GM23338 (cell line): Measurements from ENCODE around the gene B3GALT5. TPM values are rescaled to one million over a fixed set of nuclear protein-coding genes. Genes with fewer than 3 reads are reported as not detected.

ENCODE experiments used
- ATAC-seq: fragments of 200-7000 bp; cut with Tn5 transposase; 3 replicates; pipeline ENCODE4 v1.9.1; 2020
- DNase-seq: peaks from one replicate; pipeline ENCODE4 v3.0.0-alpha.2; 2015; ENCODE audit warnings: low spot score
- H2AFZ ChIP-seq: fragments of 200-600 bp; sonication (generic); 2 replicates; pipeline ENCODE4 v1.8.0; 2016; ENCODE audit warnings: antibody characterized with exemption, mild to moderate bottlenecking, moderate library complexity
- H3F3A ChIP-seq: fragments of 200-600 bp; sonication (generic); replicated peaks from 2 replicates; pipeline ENCODE4 v1.8.0; 2017; ENCODE audit warnings: antibody characterized with exemption, mixed run types, low read depth
- H3K27ac ChIP-seq: fragments of 200-600 bp; sonication (generic); 2 replicates; pipeline ENCODE4 v1.6.1; 2016; ENCODE audit warnings: low read depth
- H3K27me3 ChIP-seq: fragments of 200-600 bp; sonication (generic); 2 replicates; pipeline ENCODE4 v1.8.0; 2016; ENCODE audit warnings: mild to moderate bottlenecking, mixed run types, moderate library complexity; ENCODE audit not compliant: insufficient read depth
- H3K36me3 ChIP-seq: fragments of 200-600 bp; sonication (generic); 2 replicates; pipeline ENCODE4 v1.8.0; 2016; ENCODE audit warnings: mild to moderate bottlenecking; ENCODE audit not compliant: insufficient read depth
- H3K4me1 ChIP-seq: fragments of 200-600 bp; sonication (generic); 2 replicates; pipeline ENCODE4 v1.8.0; 2016; ENCODE audit warnings: mild to moderate bottlenecking, moderate library complexity; ENCODE audit not compliant: insufficient read depth
- H3K4me2 ChIP-seq: fragments of 200-600 bp; sonication (generic); 2 replicates; pipeline ENCODE4 v1.7.1; 2017; ENCODE audit warnings: mixed run types
- H3K4me3 ChIP-seq: fragments of 200-600 bp; sonication (generic); 2 replicates; pipeline ENCODE4 v1.6.1; 2016; ENCODE audit warnings: mixed run types
- H3K79me2 ChIP-seq: fragments of 200-600 bp; sonication (generic); replicated peaks from 2 replicates; pipeline ENCODE4 v1.8.0; 2017; ENCODE audit warnings: mild to moderate bottlenecking; ENCODE audit not compliant: insufficient read depth
- H3K9me2 ChIP-seq: fragments of 200-600 bp; sonication (generic); 2 replicates; pipeline ENCODE4 v1.8.0; 2017; ENCODE audit not compliant: insufficient read depth
- H4K20me1 ChIP-seq: fragments of 200-600 bp; sonication (generic); replicated peaks from 2 replicates; pipeline ENCODE4 v1.8.0; 2017; ENCODE audit warnings: mild to moderate bottlenecking; ENCODE audit not compliant: insufficient read depth
- H3K27ac Mint-ChIP-seq: 2 replicates; pipeline ENCODE4 v1.8.0; 2020; ENCODE audit warnings: inconsistent platforms, mild to moderate bottlenecking, moderate library complexity, mixed read lengths
- H3K27me3 Mint-ChIP-seq: 3 replicates; pipeline ENCODE4 v1.8.0; 2022; ENCODE audit warnings: low read depth, mild to moderate bottlenecking, moderate library complexity, mixed read lengths, inconsistent platforms; ENCODE audit not compliant: insufficient read depth, poor library complexity
- H3K36me3 Mint-ChIP-seq: 3 replicates; pipeline ENCODE4 v1.8.0; 2021; ENCODE audit warnings: low read depth, mild to moderate bottlenecking, inconsistent platforms, moderate library complexity, mixed read lengths
- H3K4me1 Mint-ChIP-seq: 3 replicates; pipeline ENCODE4 v1.8.0; 2020; ENCODE audit warnings: mild to moderate bottlenecking, inconsistent platforms, mixed read lengths
- H3K4me3 Mint-ChIP-seq: 3 replicates; pipeline ENCODE4 v1.8.0; 2021; ENCODE audit warnings: moderate library complexity, mild to moderate bottlenecking, inconsistent platforms, mixed read lengths
- H3K9me3 Mint-ChIP-seq: 3 replicates; pipeline ENCODE4 v1.8.0; 2020; ENCODE audit warnings: moderate library complexity, mild to moderate bottlenecking, inconsistent platforms, mixed read lengths
- CREB1 ChIP-seq: fragments of 250-450 bp; sonication (Bioruptor Pico); IDR thresholded peaks from 2 replicates; pipeline ENCODE4 v1.5.0; 2020; ENCODE audit warnings: low read depth, mild to moderate bottlenecking, moderate library complexity
- EZH2 ChIP-seq: fragments of 200-600 bp; sonication (generic); IDR thresholded peaks from one replicate; pipeline ENCODE4 v1.8.0; 2017; ENCODE audit warnings: antibody characterized with exemption, mild to moderate bottlenecking, low read depth; ENCODE audit not compliant: unreplicated experiment
- JUNB ChIP-seq: IDR thresholded peaks from one replicate; pipeline ENCODE4 v1.6.1; 2016; ENCODE audit warnings: antibody characterized with exemption; ENCODE audit not compliant: unreplicated experiment
- NANOG ChIP-seq: IDR thresholded peaks from 2 replicates; pipeline ENCODE4 v1.6.1; 2016; ENCODE audit warnings: antibody characterized with exemption, borderline replicate concordance
- STAT1 ChIP-seq: IDR thresholded peaks from one replicate; pipeline ENCODE4 v1.6.1; 2016; ENCODE audit warnings: antibody characterized with exemption; ENCODE audit not compliant: unreplicated experiment
- ZNF331 ChIP-seq: fragments of 250-450 bp; sonication (Bioruptor Pico); IDR thresholded peaks from 2 replicates; pipeline ENCODE4 v1.5.0; 2020; ENCODE audit warnings: low read depth, mild to moderate bottlenecking, moderate library complexity
- polyA plus RNA-seq: library from polyadenylated mRNA; unstranded; fragments of >200 nt; fragmentation: Nextera tagmentation; extraction: Ambion mirVana; gene quantifications from 2 replicates; pipeline ENCODE4 v1.2.1, GENCODE V29; 2016
- total RNA-seq: library from RNA; depleted of rRNA; stranded (reverse); fragments of >200 nt; shearing (Covaris generic); gene quantifications from 2 replicates; pipeline ENCODE4 v1.2.3, GENCODE V29; 2014
- TF ChIP-seq, protein P1 (sequence below), 2 experiments: fragments of 200-600 bp in 1 of 2; sonication (generic) in 1 of 2; conservative IDR thresholded peaks; 2 replicates each; pipeline versions ENCODE4 v1.5.1 to v1.6.1; 2016 to 2017; ENCODE audit warnings: antibody characterized with exemption in 2 of 2, low read depth in 2 of 2, mild to moderate bottlenecking in 2 of 2, moderate library complexity in 1 of 2
- TF ChIP-seq, protein P2 (sequence below): IDR thresholded peaks from 2 replicates; pipeline ENCODE4 v1.6.1; 2016; ENCODE audit warnings: antibody characterized with exemption
- TF ChIP-seq, protein P3 (sequence below): IDR thresholded peaks from one replicate; pipeline ENCODE4 v1.6.1; 2018; ENCODE audit warnings: antibody characterized with exemption; ENCODE audit not compliant: unreplicated experiment

B3GALT5 gene
- total and polyA plus RNA-seq, 2 experiments from 2014 or later: 6.2 to 37.5 TPM

DNA sequence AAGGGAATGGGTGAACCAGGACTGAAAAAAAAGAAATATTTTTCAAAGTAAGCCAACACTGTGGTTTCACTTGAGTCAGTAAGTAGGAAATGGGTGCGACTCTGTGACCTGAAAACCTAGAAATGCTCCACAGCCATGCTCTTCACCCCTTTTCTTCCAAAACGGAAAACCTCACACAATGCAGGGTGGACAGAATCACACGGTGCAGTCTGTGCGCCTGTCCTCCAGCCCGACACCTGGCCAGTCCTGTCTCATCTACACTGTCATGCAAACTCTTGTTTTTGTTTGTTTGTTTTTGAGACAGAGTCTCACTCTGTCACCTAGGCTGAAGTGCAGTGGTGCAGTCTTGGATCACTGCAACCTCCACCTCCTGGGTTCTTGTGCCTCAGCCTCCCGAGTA, 53.3 kb downstream of the B3GALT5 start (continued):
- TF ChIP-seq, protein P1, sequence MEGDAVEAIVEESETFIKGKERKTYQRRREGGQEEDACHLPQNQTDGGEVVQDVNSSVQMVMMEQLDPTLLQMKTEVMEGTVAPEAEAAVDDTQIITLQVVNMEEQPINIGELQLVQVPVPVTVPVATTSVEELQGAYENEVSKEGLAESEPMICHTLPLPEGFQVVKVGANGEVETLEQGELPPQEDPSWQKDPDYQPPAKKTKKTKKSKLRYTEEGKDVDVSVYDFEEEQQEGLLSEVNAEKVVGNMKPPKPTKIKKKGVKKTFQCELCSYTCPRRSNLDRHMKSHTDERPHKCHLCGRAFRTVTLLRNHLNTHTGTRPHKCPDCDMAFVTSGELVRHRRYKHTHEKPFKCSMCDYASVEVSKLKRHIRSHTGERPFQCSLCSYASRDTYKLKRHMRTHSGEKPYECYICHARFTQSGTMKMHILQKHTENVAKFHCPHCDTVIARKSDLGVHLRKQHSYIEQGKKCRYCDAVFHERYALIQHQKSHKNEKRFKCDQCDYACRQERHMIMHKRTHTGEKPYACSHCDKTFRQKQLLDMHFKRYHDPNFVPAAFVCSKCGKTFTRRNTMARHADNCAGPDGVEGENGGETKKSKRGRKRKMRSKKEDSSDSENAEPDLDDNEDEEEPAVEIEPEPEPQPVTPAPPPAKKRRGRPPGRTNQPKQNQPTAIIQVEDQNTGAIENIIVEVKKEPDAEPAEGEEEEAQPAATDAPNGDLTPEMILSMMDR (conservative IDR thresholded peaks at IDR 0.05; ENCODE audit: low read depth in 2 of 2): no peak

DNA sequence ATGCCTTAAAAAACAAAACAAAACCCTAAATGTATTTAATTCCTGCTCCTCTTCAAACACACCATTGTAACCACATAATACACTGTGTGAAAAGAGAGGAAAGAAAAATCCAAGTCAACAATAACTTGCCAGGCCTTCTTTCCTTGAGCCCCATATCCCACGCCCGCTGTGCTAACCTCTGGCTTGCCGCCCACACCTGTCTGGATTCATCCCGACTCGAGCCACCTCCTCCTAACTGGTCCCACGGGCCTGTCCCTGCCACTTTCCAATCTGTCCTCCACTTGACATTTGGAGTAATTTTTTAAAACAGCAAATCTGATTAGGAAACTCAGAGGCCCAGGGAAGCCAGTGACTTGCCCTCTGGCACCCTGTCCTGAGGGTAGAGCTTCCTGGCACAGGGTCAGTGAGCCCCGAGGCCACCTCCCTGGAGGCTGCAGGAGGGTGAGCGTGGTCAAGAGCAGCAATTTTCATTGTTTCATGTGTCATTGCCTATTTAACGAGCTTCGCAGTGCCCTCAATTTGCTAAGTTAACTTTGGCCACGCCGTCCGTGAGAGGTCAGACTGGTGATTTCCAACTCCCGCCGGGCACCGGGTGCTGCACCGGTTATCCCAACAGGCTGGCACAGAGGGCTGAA, 54.1 kb downstream of the B3GALT5 start:
- no peak for TF ChIP-seq JUNB
- TF ChIP-seq NANOG: no peak
- no peak for TF ChIP-seq ZNF331 (CRISPR knock-in tag)
- no peak for TF ChIP-seq CREB1 (CRISPR knock-in tag)
- peaks cover 85% of the 10 kb centered on the region for H3K36me3 Mint-ChIP-seq

DNA sequence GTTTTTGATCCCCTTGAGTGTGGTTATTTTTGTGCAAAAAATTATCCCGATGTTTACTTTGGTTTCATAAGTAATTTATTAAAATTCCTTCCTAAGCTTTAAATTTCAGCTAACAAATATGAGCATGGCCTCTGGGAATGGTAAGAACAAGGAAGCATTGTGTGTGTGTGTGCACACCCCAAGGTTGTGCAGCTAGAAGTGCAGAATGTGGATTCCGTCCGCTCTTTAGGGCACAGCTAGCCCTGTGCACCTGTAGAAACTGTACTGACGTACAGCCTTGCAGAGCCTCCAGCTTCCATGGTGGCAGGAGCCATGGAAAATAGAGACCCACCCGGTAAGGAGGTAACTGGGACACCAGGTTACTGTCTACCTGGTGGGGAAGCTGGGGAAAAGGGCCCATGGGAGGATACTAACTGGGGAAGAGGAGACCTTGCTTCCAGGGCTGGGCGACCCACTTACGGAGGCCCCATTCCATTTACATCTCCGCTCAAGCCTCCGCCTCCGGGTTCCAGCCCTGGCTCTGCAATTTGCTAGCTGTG, 54.7 kb downstream of the B3GALT5 start:
- DNase-seq (no peak), ATAC-seq (no peak)
- Histone ChIP-seq H2AFZ (no peak overlapping the region), H4K20me1 (0 out of 2 replicates have a peak, but pooled peaks cover 3% of the 10 kb centered on the region), H3K4me2 (no peak overlapping the region), H3F3A (0 out of 2 replicates have a peak, but pooled peaks cover 4% of the 10 kb centered on the region), H3K9me2 (no peaks in the 10 kb centered on the region), H3K27ac (no peak overlapping the region), H3K36me3 (peaks cover 9% of the 10 kb centered on the region; the same call in 1 of the 2 replicates), H3K4me3 (no peak overlapping the region), H3K4me1 (no peaks in the 10 kb centered on the region), H3K79me2 (no peaks in the 10 kb centered on the region; the same call in none of the 2 replicates), H3K27me3 (no peaks in the 10 kb centered on the region)
- no peaks in the 10 kb centered on the region; the same call in 2 of the 3 replicates for H3K9me3 Mint-ChIP-seq
- H3K4me1 Mint-ChIP-seq: peaks cover 22% of the 10 kb centered on the region
- H3K27me3 Mint-ChIP-seq: peaks cover 11% of the 10 kb centered on the region
- H3K36me3 Mint-ChIP-seq: peaks cover 83% of the 10 kb centered on the region
- H3K27ac Mint-ChIP-seq: no peak overlapping the region
- TF ChIP-seq STAT1 (no peak), EZH2 (no peak)
- TF ChIP-seq, protein P2, sequence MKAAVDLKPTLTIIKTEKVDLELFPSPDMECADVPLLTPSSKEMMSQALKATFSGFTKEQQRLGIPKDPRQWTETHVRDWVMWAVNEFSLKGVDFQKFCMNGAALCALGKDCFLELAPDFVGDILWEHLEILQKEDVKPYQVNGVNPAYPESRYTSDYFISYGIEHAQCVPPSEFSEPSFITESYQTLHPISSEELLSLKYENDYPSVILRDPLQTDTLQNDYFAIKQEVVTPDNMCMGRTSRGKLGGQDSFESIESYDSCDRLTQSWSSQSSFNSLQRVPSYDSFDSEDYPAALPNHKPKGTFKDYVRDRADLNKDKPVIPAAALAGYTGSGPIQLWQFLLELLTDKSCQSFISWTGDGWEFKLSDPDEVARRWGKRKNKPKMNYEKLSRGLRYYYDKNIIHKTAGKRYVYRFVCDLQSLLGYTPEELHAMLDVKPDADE: no peak
- TF ChIP-seq, protein P3, sequence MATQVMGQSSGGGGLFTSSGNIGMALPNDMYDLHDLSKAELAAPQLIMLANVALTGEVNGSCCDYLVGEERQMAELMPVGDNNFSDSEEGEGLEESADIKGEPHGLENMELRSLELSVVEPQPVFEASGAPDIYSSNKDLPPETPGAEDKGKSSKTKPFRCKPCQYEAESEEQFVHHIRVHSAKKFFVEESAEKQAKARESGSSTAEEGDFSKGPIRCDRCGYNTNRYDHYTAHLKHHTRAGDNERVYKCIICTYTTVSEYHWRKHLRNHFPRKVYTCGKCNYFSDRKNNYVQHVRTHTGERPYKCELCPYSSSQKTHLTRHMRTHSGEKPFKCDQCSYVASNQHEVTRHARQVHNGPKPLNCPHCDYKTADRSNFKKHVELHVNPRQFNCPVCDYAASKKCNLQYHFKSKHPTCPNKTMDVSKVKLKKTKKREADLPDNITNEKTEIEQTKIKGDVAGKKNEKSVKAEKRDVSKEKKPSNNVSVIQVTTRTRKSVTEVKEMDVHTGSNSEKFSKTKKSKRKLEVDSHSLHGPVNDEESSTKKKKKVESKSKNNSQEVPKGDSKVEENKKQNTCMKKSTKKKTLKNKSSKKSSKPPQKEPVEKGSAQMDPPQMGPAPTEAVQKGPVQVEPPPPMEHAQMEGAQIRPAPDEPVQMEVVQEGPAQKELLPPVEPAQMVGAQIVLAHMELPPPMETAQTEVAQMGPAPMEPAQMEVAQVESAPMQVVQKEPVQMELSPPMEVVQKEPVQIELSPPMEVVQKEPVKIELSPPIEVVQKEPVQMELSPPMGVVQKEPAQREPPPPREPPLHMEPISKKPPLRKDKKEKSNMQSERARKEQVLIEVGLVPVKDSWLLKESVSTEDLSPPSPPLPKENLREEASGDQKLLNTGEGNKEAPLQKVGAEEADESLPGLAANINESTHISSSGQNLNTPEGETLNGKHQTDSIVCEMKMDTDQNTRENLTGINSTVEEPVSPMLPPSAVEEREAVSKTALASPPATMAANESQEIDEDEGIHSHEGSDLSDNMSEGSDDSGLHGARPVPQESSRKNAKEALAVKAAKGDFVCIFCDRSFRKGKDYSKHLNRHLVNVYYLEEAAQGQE: no peak
- no peak overlapping the region for H3K4me3 Mint-ChIP-seq

More for the DNA sequence above, 54.1 kb downstream of the B3GALT5 start:
- Histone ChIP-seq H3K4me2 (no peak overlapping the region), H3K4me3 (no peak overlapping the region), H3K36me3 (peaks cover 9% of the 10 kb centered on the region; the same call in 1 of the 2 replicates), H3K4me1 (no peaks in the 10 kb centered on the region), H3K27ac (no peak overlapping the region), H4K20me1 (0 out of 2 replicates have a peak, but pooled peaks cover 3% of the 10 kb centered on the region), H3K9me2 (no peaks in the 10 kb centered on the region), H3K79me2 (no peaks in the 10 kb centered on the region; the same call in none of the 2 replicates), H3K27me3 (no peaks in the 10 kb centered on the region), H2AFZ (no peak overlapping the region), H3F3A (0 out of 2 replicates have a peak, but pooled peaks cover 4% of the 10 kb centered on the region)
- Mint-ChIP-seq H3K27me3 (peaks cover 11% of the 10 kb centered on the region), H3K4me1 (peaks cover 22% of the 10 kb centered on the region), H3K27ac (no peak overlapping the region), H3K9me3 (no peaks in the 10 kb centered on the region; the same call in 2 of the 3 replicates), H3K4me3 (no peak overlapping the region)
- ATAC-seq (no peak), DNase-seq (no peak)
